ENCODE measurements around the gene ZSWIM6.

ZSWIM6 gene

DNA sequence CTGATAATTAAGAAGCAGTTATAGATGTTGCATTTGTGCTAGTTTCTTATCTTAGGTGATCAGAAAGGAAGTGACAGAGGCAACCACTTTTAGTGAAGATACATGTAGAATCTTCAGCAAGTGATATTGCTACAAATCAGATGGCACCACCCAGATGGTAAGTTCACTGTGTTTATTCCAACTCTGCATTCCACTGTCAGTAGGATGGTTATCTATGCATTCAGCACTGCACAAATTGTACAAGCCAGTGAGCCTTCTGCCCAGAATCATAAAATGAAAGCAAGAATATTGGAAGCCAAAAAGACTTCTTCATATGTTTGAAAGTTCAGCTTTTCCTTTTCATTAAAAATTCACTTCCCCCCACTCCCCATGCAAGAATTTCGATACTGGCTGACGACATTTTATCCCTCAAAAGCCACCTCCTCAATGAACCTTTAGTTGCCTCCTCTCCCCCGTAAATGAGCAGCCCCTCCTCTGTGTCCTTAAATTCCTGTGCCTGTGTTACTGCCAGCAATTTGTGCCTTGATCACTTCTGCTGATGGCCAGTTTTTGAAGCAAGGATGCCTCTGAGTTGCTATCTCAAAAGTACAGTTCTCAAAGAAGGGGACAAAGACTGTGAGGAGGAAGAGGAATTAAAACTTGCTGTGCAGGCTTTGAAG lies 91.6 kb downstream of the ZSWIM6 start:
- Histone ChIP-seq H3K27ac (no peak overlapping the region), H3K4me3 (peak overlapping the region; percentile 39)
- no peak for DNase-seq (ENCODE audit: low spot score)
- TF ChIP-seq, protein P1, sequence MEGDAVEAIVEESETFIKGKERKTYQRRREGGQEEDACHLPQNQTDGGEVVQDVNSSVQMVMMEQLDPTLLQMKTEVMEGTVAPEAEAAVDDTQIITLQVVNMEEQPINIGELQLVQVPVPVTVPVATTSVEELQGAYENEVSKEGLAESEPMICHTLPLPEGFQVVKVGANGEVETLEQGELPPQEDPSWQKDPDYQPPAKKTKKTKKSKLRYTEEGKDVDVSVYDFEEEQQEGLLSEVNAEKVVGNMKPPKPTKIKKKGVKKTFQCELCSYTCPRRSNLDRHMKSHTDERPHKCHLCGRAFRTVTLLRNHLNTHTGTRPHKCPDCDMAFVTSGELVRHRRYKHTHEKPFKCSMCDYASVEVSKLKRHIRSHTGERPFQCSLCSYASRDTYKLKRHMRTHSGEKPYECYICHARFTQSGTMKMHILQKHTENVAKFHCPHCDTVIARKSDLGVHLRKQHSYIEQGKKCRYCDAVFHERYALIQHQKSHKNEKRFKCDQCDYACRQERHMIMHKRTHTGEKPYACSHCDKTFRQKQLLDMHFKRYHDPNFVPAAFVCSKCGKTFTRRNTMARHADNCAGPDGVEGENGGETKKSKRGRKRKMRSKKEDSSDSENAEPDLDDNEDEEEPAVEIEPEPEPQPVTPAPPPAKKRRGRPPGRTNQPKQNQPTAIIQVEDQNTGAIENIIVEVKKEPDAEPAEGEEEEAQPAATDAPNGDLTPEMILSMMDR (IDR thresholded peaks at IDR 0.05), result no peak

DNA sequence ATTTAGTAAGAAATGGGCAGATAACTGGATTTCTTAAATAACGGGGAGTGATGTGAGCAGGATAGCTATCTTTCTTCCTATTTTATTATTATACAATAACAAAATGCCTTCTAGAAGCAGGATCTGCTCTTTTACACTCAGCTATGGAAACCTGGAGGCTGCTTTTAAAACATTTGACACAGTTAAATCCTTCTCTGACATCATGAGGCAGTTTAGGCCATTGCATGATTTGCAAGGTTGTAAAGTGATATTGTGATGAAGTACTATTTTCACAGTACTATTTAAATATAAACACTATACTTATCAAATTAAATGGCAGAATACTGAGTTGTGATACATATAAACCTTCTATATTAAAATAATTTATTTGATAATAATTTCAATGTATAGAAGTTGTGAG lies 93.9 kb downstream of the ZSWIM6 start:
- Histone ChIP-seq H3K4me3 (no peak overlapping the region), H3K27ac (no peak overlapping the region)
- no peak for DNase-seq (ENCODE audit: low spot score)
- TF ChIP-seq, protein P1 (IDR thresholded peaks at IDR 0.05), result no peak

GRCh38 chr5:61429906-61430305 lies 97.8 kb downstream of the ZSWIM6 start:
- Histone ChIP-seq H3K4me3 (no peak overlapping the region), H3K27ac (no peak overlapping the region)
- TF ChIP-seq, protein P1 (IDR thresholded peaks at IDR 0.05), result no peak
- DNase-seq (ENCODE audit: low spot score), result no peak

GRCh38 chr5:61431923-61432620 lies 100.0 kb downstream of the ZSWIM6 start:
- no peak overlapping the region for H3K27ac ChIP-seq
- no peak overlapping the region for H3K4me3 ChIP-seq
- TF ChIP-seq, protein P1 (IDR thresholded peaks at IDR 0.05), result no peak
- no peak for DNase-seq (ENCODE audit: low spot score)

- DNase-seq (ENCODE audit: low spot score), result no peak
- TF ChIP-seq, protein P1 (IDR thresholded peaks at IDR 0.05), result no peak
- Histone ChIP-seq H3K27ac (no peak overlapping the region), H3K4me3 (no peak overlapping the region)
Observed at GRCh38 chr5:61435368-61435767, 103.3 kb downstream of the ZSWIM6 start.

GRCh38 chr5:61438298-61438970 lies 106.4 kb downstream of the ZSWIM6 start:
- Histone ChIP-seq H3K4me3 (no peak overlapping the region), H3K27ac (no peak overlapping the region)
- DNase-seq (ENCODE audit: low spot score), result no peak
- TF ChIP-seq, protein P1 (IDR thresholded peaks at IDR 0.05), result no peak
